HG03039 (cell line): ENCODE results near the gene KIF25.
"Not testable (repeated sequence)": the region's sequence is repeated elsewhere in the genome, so short reads cannot be mapped to it uniquely, and the experiment has no call there.

ENCODE experiments used
- ATAC-seq: cut with Tn5 transposase; IDR thresholded peaks from one replicate; pipeline ENCODE4 v1.9.1; 2021; ENCODE audit warnings: mild to moderate bottlenecking, moderate library complexity; ENCODE audit not compliant: unreplicated experiment

KIF25 gene

GRCh38 chr6:167993169-167993568, 4.3 kb upstream of the KIF25 start:
- ATAC-seq: no peak

DNA sequence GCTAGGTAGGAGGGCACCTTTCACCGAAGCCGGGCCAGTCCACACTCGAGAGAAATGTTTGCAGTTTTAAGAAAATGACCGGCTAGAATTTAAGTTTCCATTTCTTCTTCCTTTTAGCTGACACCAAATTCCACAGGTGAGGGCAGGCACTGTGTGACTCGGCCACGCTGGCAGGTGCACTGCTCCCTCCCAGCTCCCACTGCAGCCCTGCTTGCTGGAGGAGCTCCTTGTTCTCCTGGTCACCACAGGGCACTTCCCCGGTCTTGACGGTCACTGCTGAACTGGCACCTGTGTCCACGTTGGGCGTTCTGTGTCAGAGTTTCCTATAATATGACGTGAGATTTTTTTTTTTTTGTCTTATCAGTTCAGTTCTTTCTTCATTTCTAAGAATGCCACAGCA, 3.6 kb upstream of the KIF25 start:
- no peak for ATAC-seq

GRCh38 chr6:167995302-167995701, 2.2 kb upstream of the KIF25 start:
- ATAC-seq: no peak

DNA sequence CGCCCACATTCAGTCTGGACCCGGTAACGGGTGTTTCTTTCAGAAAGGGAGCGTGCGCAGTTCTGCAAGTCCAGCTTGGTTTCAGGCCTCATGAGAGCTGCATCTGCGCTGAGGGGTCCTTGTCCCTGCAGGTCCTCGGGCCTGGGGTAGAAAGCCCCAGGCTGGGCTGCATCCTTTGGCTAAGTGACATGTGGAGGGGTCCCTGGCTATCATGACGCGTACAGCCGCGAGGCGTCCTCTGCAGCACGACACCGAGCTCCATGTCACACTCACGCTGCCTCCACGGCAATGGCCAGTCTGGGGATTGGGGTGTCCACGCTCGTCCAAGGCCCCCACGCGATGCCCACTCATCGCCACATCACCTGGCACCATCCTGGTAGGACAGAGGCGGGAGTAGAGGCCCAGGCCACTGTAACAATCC, 1.7 kb upstream of the KIF25 start:
- no peak for ATAC-seq

GRCh38 chr6:167996424-167997199, 859 bp upstream of the KIF25 start:
- no peak for ATAC-seq

DNA sequence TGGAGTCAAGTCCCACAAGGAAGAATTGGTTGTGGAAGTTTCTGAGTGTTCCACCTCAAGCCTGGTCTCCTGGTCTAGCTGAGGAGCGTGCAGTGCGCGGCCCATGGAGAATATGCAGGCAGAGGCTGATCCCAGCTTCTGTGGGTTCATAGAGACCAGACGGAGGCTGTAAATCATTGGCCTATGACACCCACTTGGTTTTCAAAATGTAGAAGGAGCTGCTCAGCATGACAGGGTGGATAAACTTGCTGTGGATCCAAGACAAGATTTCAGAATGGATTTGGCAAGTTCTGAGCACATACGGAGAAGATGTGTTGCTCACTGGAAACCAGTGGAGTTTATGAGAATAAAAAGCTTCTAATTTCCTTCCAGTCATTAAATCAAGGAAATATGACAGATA, 744 bp downstream of the KIF25 start:
- no peak for ATAC-seq

DNA sequence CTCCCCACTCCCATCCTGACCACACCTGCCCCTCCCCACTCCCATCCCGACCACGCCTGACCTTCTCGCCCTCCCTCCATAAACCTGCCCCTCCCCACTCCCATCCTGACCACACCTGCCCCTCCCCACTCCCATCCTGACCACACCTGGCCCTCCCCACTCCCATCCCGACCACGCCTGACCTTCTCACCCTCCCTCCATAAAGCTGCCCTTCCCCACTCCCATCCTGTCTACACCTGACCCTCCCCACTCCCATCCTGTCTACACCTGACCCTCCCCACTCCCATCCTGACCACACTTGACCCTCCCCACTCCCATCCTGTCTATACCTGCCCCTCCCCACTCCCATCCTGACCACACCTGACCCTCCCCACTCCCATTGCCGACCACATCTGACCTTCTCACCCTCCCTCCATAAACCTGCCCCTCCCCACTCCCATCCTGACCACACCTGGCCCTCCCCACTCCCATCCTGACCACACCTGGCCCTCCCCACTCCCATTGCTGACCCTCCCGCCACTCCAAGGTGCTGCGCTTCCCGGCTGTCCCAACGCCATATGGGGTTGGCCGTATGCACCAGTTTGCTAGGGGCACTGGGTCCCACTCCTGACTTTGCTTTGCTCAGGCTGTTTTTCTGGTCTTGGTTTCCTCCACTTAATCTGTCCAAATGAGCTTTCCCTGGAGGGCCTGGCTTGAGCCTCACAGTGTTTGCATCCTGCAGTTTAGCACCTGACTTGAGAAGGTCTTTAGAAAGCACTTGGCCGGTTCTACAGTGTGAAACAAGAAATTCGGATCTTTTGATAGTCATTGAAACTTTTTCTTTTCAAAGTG, 2.9 kb downstream of the KIF25 start:
- ATAC-seq: no peak

GRCh38 chr6:168001029-168001332, 3.5 kb downstream of the KIF25 start:
- no peak for ATAC-seq

DNA sequence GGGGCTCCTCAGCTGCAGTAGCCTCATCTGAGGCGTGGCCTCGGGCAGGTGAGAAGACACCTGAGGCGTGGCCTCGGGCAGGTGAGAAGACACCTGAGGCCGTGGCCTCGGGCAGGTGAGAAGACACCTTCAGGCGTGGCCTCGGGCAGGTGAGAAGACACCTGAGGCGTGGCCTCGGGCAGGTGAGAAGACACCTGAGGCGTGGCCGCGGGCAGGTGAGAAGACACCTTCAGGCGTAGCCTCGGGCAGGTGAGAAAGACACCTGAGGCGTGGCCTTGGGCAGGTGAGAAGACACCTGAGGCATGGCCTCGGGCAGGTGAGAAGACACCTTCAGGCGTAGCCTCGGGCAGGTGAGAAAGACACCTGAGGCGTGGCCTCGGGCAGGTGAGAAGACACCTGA, 4.0 kb downstream of the KIF25 start:
- not testable (repeated sequence) for ATAC-seq

DNA sequence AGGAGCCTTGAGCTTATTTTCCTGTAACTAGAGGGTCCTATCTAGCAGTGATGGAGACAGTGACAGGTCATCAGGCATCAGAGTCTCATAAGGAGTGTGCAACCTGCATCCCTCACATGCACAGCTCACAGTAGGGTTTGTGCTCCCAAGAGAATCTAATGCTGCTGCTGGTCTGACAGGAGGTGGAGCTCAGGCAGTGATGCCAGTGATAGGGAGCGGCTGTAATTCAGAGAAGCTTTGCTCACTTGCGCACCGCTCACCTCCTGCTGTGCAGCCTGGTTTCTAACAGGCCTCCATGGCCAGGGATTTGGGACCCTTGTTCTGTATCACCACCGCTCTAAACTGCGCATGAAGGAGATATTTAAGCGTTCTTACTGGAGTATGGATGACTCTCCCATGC, 5.3 kb downstream of the KIF25 start:
- no peak for ATAC-seq

DNA sequence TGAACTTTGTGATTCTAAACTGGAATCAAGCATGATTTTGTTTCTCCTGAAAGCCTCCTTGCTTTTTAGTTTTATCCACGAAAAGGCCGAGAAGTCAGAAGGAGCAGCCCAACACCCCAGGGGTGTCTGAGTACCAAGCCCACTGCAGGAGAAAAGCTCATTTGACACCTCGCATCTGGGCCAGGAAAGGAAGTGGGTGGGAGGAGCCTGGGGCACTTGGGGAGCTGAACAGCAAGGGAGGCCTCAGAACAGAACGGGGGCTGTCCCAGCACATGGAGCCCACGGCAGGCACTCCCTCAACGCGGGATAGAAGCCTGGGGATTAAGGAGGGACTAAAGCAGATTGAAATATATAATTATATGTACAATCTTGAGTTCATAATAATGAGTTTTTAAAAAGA, 6.6 kb downstream of the KIF25 start:
- ATAC-seq: no peak

- ATAC-seq: no peak
Observed at GRCh38 chr6:168004945-168005344, 7.5 kb downstream of the KIF25 start.

- no peak for ATAC-seq
Observed at GRCh38 chr6:168005796-168006195, 8.3 kb downstream of the KIF25 start.

DNA sequence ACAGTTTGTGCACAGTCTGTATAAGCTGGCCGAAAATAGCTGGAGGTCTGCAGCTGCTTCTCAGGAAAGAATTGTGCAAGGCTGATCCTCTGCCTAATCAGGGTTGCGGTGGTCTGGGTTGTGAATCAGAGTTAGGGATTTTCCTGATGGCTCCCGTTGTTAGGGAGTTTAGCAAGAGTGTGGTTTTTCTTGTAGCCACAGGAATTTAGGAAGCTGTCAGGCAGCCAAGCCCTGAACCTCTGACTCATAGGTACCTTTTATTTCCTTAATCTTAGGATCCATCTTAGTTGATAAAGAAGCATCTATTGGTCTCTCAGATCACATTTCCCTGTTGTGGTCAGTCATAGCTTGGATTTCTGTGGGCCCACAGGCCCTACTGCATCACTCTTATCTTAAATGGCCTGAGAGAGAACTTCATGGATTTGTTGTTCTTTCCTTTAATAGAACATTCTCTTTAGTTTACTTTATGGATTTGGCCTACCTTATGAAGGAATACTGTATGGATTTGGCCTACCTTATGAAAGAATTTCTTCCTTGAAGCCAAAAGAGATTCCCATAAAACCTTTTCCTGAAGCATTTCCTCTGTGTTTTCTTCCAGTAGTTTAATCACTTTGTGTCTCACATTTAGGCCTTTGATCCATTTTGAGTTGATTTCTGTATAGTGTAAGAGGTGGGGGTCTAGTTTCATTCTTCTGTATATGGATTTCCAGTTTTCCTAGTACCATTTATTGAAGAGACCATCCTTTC, 10.3 kb downstream of the KIF25 start:
- ATAC-seq: no peak

DNA sequence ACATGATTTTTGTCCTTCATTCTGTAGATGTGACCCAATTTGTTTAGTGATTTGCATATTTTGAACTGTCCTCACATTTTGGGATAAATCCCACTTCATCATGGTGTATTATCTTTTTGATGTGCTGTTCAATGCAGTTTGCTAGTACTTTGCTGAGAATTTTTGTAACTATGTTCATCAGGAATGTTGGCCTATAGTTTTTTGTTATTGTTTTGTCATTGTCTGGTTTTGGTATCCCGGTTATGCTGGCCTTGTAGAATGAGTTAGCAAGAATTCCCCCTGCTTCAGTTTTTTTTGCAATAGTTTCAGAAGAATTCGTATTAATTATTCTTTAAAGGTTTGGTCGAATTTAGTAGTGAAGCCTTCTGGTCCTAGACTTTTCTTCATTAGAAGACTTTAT, 11.9 kb downstream of the KIF25 start:
- no peak for ATAC-seq

GRCh38 chr6:168011291-168011690, 13.8 kb downstream of the KIF25 start:
- no peak for ATAC-seq

- ATAC-seq: no peak
Observed at GRCh38 chr6:168012431-168013249, 15.2 kb downstream of the KIF25 start.

- no peak for ATAC-seq
Observed at GRCh38 chr6:168013250-168013915, 15.9 kb downstream of the KIF25 start.

GRCh38 chr6:168014428-168014827, 17.0 kb downstream of the KIF25 start:
- ATAC-seq: no peak

GRCh38 chr6:168015009-168015408, 17.5 kb downstream of the KIF25 start:
- no peak for ATAC-seq
